Urothelium cell line (cell line): ENCODE measurements around the gene NR1I3.
"Not testable (repeated sequence)": the region's sequence is repeated elsewhere in the genome, so short reads cannot be mapped to it uniquely, and the experiment has no call there.

Source experiments
- DNase-seq: peaks from one replicate; pipeline ENCODE4 v3.0.0; 2011; ENCODE audit warnings: low spot score, mixed read lengths
- FAIRE-seq: peaks from 2 replicates; lab custom pipeline; 2011; peaks lifted over from hg19 to GRCh38; lab: Jason Lieb, UNC

NR1I3 gene

DNA sequence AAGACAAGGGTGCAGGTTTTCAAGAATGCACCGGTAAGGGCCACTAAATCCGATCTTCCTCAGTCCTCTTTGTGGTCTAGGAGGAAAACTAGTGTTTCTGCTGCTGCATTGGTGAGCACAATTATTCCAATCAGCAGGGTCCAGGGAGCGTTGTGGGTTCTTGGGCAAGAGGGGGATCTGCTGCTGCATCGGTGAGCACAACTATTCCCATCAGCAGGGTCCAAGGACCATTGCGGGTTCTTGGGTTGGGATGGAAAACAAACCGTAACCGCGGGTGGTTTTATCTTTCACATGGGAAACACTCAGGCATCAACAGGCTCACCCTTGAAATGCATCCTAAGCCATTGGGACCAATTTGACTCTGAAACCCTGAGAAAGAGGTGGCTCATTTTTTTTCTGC lies 13.6 kb upstream of the NR1I3 start:
- FAIRE-seq: no peak
- no peak for DNase-seq

GRCh38 chr1:161250829-161251228 lies 12.8 kb upstream of the NR1I3 start:
- DNase-seq (no peak), FAIRE-seq (no peak)

DNA sequence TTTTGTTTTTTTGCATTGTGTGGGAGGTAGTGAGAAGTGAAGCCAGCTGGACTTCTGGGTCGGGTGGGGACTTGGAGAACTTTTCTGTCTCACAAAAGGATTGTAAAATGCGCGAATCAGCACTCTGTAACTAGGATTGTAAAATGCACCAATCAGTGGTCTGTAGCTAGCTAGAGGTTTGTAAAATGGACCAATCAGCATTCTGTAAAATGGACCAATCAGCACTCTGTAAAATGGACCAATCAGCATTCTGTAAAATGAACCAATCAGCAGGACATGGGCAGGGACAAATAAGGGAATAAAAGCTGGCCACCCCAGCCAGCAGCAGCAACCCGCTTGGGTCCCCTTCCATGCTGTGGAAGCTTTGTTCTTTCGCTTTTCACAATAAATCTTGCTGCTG lies 12.1 kb upstream of the NR1I3 start:
- FAIRE-seq, DNase-seq: not testable (repeated sequence)

DNA sequence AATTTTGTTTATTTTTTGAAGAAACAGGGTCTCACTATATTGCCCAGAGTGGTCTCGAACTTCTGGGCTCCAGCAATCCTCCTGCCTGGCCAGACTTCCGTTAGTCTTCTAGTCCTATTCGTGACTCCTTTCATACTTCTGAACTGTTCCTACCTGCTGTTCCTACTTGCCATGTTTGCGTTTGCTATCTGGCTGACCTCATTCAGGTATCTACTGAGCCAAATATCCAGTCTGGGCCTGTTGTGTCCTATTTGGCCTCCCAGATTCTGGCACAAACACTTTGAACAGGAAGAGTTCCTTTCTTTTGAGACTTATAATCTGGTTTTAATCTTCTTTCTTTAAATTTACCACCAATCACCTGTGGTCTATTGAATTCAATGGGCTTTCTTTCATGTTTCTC lies 6.9 kb upstream of the NR1I3 start:
- DNase-seq: no peak
- no peak for FAIRE-seq

DNA sequence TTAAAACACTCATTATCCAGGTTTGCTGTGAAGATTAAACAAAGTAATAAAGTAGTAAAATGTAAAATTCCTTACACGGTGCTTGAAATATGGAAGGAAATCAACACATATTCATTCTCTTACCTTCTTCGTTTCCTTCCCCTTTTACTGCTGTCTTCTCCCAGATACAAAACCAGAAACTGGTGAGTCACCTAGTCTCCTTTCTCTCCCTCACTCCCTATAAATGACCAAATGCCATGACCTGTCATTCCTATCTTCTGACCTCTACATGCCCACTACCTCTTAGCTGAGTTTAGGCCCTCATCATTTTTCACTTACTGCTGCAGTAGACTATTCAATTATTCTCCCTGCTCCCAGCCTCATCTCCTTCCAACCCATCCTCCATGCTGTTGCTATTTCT lies 4.3 kb upstream of the NR1I3 start:
- FAIRE-seq (no peak), DNase-seq (no peak)

DNA sequence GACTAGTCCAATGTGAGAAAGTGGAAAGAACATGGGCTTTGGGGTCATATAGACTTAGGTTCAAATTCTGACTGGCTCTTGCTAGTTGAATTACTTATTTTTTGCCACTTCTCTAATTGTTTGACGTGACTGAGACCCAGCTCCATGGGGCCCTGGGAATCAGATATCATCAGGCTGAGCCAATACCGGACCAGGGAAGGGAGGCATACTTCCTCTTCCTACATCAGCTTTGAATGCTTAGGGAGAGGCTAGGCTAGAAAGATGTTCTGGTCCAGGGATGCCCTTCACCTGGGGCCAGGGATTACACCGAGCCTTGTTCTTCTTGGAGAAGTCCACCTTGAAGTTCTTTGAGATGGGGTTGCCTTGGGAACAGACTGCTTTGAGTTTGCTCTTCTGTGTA lies 3.7 kb upstream of the NR1I3 start:
- FAIRE-seq (no peak), DNase-seq (no peak)

- DNase-seq (no peak), FAIRE-seq (no peak)
These were observed 1.8 kb downstream of the NR1I3 start for GRCh38 chr1:161235957-161236775.

DNA sequence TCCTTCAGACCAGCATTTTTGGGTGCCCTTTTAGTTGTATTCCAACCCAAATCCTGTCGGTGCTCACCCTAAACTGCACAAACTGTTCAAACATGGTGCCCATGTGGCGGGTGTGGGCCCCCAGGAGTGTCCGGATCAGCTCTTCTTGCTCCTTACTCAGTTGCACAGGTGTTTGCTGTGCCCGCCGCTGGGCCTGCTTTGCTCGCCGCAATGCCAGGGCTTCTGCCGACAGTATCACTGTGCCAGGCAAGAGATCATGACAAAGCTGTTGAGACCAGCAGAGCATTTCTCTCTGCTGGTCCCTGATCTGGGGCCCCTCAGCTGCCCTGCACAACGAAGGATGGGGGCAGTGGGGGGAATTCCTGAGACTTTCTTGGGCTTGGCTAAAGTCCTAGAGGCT lies 4.9 kb downstream of the NR1I3 start:
- DNase-seq: no peak
- FAIRE-seq: no peak

DNA sequence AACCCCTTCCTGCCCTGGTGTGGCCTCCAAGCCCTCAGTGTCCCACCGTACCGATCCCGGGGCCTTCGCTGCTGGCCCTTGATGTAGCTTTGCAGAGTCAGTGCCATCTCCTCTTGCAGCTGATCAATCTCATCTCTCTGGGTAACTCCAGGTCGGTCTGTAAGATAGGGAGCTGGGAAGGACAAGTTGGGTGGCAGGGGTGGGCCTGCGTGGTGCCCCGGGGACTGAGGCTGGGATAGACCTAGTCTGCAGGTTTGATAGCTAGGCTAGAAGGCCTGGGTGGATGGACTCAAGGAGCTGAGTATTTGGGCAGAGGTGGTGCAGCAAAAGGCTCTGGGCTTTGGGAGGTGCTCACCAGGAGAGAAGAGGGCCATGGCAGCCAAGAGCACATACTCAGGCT lies 7.2 kb downstream of the NR1I3 start:
- FAIRE-seq: no peak
- no peak for DNase-seq

GRCh38 chr1:161229896-161230295 lies 8.1 kb downstream of the NR1I3 start:
- no peak for FAIRE-seq
- no peak for DNase-seq

- no peak for DNase-seq
These were observed 10.0 kb downstream of the NR1I3 start for GRCh38 chr1:161228032-161228431.

DNA sequence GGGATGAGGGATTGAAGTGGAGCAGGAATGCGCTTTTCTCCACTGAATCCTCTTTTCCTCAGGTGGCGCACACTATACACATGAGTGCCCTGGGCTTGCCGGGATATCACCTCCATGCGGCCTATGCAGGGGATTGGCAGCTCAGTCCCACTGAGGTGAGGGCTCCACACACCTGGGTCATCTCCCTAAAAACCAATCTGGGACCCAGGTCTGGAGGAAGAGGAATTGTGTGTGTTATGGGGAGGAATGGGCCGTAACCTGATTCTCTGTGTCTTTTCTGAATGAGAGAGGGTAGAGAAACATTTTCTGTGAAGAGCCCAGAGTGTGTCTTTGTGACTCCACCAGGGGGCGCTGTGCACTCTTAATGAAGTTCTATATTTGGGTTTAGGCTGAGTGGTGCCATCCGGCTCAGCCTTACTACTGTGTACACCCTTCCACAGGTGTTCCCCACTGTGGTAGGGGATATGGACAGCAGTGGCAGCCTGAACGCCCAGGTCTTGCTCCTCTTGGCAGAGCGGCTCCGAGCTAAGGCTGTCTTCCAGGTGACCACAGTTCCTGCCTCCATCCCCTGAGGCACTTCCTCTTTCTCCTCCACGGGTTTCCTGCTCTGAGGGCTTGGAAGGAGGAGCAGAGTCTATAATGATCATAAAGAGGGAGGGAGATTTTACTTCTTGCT lies 10.7 kb downstream of the NR1I3 start:
- no peak for FAIRE-seq

More at GRCh38 chr1:161228032-161228431, 10.0 kb downstream of the NR1I3 start:
- no peak for FAIRE-seq

DNA sequence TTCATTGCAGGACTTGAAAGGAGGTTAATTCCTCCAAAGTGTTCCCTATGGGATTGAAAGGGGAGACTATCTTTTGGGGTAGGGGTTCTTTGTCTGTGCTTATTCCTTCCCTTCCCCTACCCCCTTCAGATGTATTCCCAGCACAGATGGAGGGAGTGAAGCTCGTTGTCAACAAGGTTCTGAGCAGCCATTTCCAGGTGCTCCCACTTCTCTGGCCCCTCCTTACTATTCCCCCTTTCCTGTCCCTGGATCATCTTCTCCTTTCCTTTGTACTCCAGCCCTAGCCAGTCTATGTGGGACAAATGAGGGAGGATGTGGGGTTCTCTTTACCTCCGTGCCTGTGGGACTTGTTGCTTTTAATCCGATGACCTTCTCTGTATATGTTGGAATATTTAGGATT lies 11.2 kb downstream of the NR1I3 start:
- no peak for FAIRE-seq
- DNase-seq: no peak

More for the DNA sequence above, 10.7 kb downstream of the NR1I3 start:
- peak; percentile 73 for DNase-seq

DNA sequence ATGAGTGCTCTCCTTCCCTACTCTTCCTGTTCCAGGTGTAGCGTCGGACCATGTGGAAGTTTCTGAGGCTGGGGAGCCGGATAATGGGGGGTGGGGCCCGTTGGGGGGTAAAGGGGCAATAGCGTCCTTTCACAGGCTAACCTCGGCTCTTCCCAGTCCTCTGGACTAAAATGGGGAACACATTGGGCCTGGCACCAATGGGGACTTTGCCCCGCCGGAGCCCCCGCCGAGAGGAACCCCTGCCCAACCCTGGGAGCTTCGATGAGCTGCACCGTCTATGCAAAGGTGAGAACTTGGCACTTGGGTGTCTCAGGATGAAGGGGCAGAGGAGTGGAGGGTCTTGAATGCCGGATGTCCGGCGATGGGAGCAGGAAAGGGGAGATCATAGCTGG lies 11.7 kb downstream of the NR1I3 start:
- no peak for FAIRE-seq
- DNase-seq: no peak

DNA sequence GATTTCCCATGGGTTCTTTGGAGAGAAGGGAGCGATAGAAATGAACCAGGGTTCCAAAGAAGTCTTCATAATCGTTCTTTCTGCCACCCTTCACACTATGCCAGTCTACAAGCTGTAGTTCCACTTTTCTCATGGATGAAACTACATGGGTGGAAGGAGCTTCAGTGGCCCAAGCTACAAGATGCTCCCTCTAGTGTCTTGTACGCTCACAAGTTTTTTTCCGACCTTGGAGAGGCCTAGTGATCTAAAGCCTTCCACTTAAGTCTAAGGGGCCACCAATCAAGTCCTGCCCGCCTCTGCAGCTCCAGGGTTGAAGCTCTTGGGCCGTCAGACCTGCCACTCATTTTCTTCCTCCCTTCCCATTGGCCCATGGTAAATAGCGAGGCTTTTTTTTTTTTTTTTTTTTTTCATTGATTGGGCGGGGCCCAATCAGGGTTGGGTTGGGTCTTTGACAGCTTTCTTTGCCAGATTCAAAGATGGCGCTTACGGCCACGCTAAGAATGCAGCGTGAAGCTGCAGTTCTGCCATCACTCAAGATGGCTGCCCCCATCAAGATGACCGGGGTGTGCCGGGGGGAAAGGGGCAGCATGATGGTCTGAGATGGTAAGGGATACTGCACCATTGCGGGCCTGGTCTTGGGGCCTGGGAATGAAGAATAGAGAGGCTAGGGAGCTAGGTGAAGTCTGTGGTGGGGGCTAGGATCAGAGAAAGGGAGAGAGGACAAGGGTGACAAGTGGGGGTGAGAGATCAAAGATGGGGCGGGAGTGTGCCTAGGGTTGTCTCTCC lies 12.3 kb downstream of the NR1I3 start, which contains the start of gene TOMM40L:
Gene TOMM40L, plus strand, starts transcription at position 527 of the 786 bp plus-strand sequence. CDS start 430 bp downstream, outside the sequence.
- FAIRE-seq: no peak
- DNase-seq: peak; percentile 95

DNA sequence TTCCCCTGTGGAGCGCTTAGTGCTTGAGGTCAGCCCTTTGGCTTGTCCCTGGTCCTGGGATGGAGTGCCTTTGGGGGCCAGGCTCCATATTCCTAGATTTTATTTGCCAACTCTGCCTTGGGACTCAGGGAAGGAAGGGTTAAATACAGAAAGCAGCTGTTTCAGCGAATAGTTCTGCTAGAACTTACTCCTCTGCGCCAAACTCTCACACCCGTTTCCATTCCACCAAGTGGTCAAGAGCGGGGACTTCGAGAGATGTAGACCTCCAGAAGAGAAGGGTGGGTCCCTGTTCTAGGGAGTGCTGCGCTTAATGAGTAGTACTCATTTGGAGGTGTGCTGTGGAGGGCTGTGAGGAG lies 12.8 kb downstream of the NR1I3 start:
- DNase-seq: no peak
- no peak for FAIRE-seq

DNA sequence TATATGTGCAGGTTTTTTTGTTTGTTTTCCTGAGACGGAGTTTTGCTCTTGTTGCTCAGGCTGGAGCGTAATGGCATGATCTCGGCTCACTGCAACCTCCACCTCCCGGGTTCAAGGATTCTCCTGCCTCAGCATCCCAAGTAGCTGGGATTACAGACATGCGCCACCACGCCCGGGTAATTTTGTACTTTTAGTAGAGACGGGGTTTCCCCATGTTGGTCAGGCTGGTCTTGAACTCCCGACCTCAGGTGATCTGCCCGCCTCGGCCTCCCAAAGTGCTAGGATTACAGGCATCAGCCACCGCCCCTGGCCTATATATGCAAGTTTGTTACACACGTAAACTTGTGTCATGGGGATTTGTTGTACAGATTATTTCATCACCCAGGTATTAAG lies 13.3 kb downstream of the NR1I3 start:
- FAIRE-seq, DNase-seq: not testable (repeated sequence)

DNA sequence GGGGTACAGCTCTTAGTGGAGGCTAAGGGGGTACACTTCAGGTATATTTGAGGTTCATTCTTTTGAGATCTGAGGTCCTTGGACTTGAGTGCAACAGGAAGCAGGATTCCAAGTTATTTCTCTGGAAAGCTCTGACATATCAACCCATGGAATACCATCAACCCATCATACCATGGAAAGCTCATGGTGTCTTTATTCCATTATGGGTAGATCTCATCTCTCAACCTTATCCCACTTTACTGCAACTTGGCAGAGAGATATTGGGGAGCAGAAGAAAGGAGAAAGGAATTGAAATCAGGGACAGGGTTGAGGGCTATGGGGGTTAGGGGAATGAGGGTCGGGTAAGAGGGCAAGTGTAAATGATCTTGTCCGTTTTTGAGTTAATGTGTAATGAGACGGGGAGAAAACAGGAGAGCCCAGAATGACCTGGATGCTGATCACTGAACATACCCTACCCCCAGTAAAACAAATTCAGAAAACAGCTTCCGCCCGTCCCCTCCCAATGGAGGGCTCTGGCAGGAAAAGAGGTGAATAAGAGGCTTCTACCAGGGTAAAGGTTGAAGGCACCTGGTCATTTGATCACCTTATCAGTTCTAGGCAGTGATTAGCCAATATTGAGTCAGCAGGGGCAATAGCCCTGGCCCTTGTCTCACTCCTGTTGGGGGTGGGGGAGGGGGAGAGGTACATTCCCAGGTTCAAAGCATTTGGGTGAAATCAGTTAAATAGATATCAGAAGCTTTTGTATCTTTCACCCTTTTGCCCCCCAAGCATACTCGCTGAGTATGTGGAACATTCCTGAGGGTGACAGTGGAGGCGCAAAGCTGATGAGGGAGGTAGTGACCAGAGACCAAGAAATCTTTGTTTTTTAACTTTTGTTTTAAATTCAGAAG lies 14.0 kb downstream of the NR1I3 start:
- DNase-seq: no peak
- no peak for FAIRE-seq

- DNase-seq (no peak), FAIRE-seq (no peak)
These were observed 15.6 kb downstream of the NR1I3 start for GRCh38 chr1:161222175-161223019.

GRCh38 chr1:161220002-161220401 lies 18.0 kb downstream of the NR1I3 start:
- FAIRE-seq (no peak), DNase-seq (no peak)
